ENCODE measurements around the gene CERS6.

Gene CERS6

GRCh38 chr2:168568476-168569267 lies 112.6 kb downstream of the CERS6 start:
- Histone ChIP-seq H3K36me3 (ENCODE audit: control insufficient read depth in 5 of 5, insufficient read depth in 5 of 5, low read length in 5 of 5) (peaks cover 0 to 4% (median 0%) of the 10 kb centered on the region in 5 donors), H3K9ac (ENCODE audit: low read length in 5 of 5) (no peak overlapping the region), H3K4me3 (ENCODE audit: low read depth in 1 of 5, low read length in 5 of 5) (no peak overlapping the region), H3K9me3 (ENCODE audit: control insufficient read depth in 5 of 5, low read length in 5 of 5) (no peaks in the 10 kb centered on the region), H3K27ac (ENCODE audit: low read depth, low read length) (no peak overlapping the region), H3K4me1 (ENCODE audit: control insufficient read depth in 5 of 5, insufficient read depth in 5 of 5, low read length in 5 of 5) (peaks cover 0 to 20% (median 11%) of the 10 kb centered on the region in 5 donors), H3K27me3 (ENCODE audit: control insufficient read depth in 5 of 5, insufficient read depth in 4 of 5, low read length in 5 of 5) (no peaks in the 10 kb centered on the region)

DNA sequence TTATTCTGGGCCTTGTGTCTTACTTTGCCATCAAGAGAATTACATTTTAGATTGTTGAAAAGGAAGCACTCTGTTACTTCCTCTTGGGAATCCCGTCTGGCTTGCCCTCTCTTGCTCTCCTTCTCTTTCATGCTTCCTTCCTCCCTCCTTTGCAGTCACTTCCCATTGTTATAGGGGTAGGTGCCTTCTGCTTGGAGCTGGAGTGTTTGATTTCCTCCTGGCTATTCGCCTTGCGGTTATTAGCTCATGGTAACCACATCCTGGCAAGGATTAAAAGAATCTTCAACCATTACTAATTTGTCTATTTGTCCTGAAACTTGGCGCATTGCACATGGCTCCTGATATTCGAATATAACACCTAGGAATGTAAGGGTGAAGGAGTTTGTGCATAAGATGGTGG lies 115.0 kb downstream of the CERS6 start:
- H3K27me3 ChIP-seq (ENCODE audit: control insufficient read depth in 5 of 5, insufficient read depth in 4 of 5, low read length in 5 of 5), result no peaks in the 10 kb centered on the region
- no peak overlapping the region for H3K4me3 ChIP-seq (ENCODE audit: low read depth in 1 of 5, low read length in 5 of 5)
- no peak overlapping the region for H3K9ac ChIP-seq (ENCODE audit: low read length in 5 of 5)
- no peak overlapping the region for H3K27ac ChIP-seq (ENCODE audit: low read depth, low read length)
- H3K9me3 ChIP-seq (ENCODE audit: control insufficient read depth in 5 of 5, low read length in 5 of 5), result no peaks in the 10 kb centered on the region
- peaks cover 0 to 20% (median 11%) of the 10 kb centered on the region in 5 donors for H3K4me1 ChIP-seq (ENCODE audit: control insufficient read depth in 5 of 5, insufficient read depth in 5 of 5, low read length in 5 of 5)
- no peaks in the 10 kb centered on the region for H3K36me3 ChIP-seq (ENCODE audit: control insufficient read depth in 5 of 5, insufficient read depth in 5 of 5, low read length in 5 of 5)

DNA sequence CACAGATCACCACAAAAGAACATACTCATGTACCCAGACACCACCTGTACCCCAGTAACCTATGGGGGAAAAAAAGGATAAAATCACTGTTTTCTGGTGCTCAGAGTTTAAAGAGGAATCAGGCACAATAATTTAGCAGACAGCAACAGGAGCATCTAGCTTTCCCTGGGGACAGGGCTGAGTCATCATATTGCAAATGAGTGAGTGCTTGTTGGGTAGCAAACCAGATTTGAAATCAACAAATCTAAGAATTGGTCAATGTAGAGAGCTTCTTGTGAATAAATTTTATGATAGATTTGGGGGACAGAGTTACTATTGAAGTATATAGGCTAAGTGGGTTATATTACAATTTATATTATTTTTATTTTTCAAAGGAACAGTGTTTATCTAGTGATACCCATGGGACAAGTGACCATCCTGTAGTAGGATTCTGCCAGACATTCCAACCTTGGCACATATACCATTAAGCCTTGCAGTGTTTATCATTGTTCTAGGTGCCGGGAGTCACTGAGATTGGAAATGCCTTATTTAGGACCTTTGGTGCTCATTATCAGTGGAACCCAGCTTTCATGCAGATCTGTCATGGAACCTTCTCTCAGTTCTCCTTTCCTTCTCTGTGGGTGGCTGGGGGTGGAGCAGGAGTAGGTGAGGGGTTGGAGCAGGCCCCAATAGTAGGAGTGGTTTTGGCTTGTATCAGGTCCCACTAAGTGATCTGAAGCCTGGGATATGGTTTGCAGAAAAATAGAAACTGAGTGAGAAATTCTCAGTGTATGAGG lies 117.2 kb downstream of the CERS6 start:
- Histone ChIP-seq H3K4me1 (ENCODE audit: control insufficient read depth in 5 of 5, insufficient read depth in 5 of 5, low read length in 5 of 5) (peaks cover 0 to 20% (median 11%) of the 10 kb centered on the region in 5 donors), H3K27ac (ENCODE audit: low read depth, low read length) (no peak overlapping the region), H3K36me3 (ENCODE audit: control insufficient read depth in 5 of 5, insufficient read depth in 5 of 5, low read length in 5 of 5) (no peaks in the 10 kb centered on the region), H3K9me3 (ENCODE audit: control insufficient read depth in 5 of 5, low read length in 5 of 5) (no peaks in the 10 kb centered on the region), H3K9ac (ENCODE audit: low read length in 5 of 5) (no peak overlapping the region), H3K4me3 (ENCODE audit: low read depth in 1 of 5, low read length in 5 of 5) (no peak overlapping the region), H3K27me3 (ENCODE audit: control insufficient read depth in 5 of 5, insufficient read depth in 4 of 5, low read length in 5 of 5) (no peaks in the 10 kb centered on the region)

DNA sequence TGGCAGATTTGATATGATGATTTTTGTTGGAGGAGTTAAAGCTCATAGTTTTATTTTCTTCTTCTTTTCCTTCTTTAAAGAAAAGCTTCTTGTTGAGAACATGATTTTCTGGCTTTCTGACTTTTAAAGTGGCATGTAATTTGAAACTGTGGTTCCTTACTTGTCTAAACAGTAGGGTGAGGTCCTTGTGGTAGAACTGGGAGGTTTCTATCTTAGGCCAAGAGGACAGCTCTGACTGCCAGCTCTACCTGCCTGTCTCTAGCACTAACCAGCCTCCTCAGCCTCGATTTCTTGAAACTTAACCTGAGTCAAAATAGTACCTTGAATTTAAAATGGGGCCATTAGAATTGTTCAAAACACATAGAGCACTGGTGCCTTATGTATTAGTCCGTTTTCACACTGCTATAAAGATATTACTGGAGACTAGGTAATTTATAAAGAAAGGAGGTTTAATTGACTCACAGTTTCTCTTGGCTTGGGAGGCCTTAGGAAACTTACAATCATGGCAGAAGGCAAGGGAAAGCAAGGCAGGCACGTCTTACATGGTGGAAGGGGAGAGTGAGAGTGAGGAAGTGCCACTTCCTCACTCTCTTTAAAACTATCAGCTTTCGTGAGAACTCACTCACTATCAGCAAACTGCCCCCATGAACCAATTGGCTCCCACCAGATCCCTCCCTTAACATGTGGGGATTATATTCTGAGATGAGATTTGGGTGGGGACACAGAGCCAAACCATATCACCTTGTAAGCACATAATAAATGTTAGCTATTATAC lies 119.0 kb downstream of the CERS6 start:
- H3K4me3 ChIP-seq (ENCODE audit: low read depth in 1 of 5, low read length in 5 of 5), result no peak overlapping the region
- no peak overlapping the region for H3K27ac ChIP-seq (ENCODE audit: low read depth, low read length)
- no peaks in the 10 kb centered on the region for H3K9me3 ChIP-seq (ENCODE audit: control insufficient read depth in 5 of 5, low read length in 5 of 5)
- H3K27me3 ChIP-seq (ENCODE audit: control insufficient read depth in 5 of 5, insufficient read depth in 4 of 5, low read length in 5 of 5), result no peaks in the 10 kb centered on the region
- no peaks in the 10 kb centered on the region for H3K36me3 ChIP-seq (ENCODE audit: control insufficient read depth in 5 of 5, insufficient read depth in 5 of 5, low read length in 5 of 5)
- no peak overlapping the region for H3K9ac ChIP-seq (ENCODE audit: low read length in 5 of 5)
- H3K4me1 ChIP-seq (ENCODE audit: control insufficient read depth in 5 of 5, insufficient read depth in 5 of 5, low read length in 5 of 5), result peaks cover 0 to 13% (median 7%) of the 10 kb centered on the region in 5 donors

DNA sequence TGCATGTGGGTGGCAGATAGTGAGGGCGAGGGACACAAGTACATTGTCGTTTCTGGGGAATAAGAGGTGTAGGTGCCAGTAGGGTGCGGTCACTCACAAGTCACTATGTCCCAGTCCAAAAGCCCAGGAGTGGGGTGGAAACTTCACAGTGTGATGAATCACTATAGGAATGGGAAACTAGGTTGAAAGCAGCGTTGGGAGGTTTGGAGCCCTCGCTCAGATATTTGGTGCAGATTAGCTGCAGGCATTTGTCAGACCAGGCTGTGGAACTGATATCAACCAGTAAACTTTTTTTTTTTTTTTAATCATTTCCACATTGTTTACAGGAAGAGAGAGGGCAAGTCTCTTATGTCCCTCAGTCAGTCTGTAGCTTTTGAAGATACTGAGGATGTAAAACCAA lies 121.8 kb downstream of the CERS6 start:
- H3K4me1 ChIP-seq (ENCODE audit: control insufficient read depth in 5 of 5, insufficient read depth in 5 of 5, low read length in 5 of 5), result peaks cover 0 to 8% (median 2%) of the 10 kb centered on the region in 5 donors
- no peak overlapping the region for H3K27ac ChIP-seq (ENCODE audit: low read depth, low read length)
- H3K9me3 ChIP-seq (ENCODE audit: control insufficient read depth in 5 of 5, low read length in 5 of 5), result no peaks in the 10 kb centered on the region
- no peaks in the 10 kb centered on the region for H3K27me3 ChIP-seq (ENCODE audit: control insufficient read depth in 5 of 5, insufficient read depth in 4 of 5, low read length in 5 of 5)
- H3K36me3 ChIP-seq (ENCODE audit: control insufficient read depth in 5 of 5, insufficient read depth in 5 of 5, low read length in 5 of 5), result no peaks in the 10 kb centered on the region
- no peak overlapping the region for H3K4me3 ChIP-seq (ENCODE audit: low read depth in 1 of 5, low read length in 5 of 5)
- H3K9ac ChIP-seq (ENCODE audit: low read length in 5 of 5), result no peak overlapping the region

GRCh38 chr2:168583064-168583709 lies 127.1 kb downstream of the CERS6 start:
- Histone ChIP-seq H3K27me3 (ENCODE audit: control insufficient read depth in 5 of 5, insufficient read depth in 4 of 5, low read length in 5 of 5) (no peaks in the 10 kb centered on the region), H3K4me1 (ENCODE audit: control insufficient read depth in 5 of 5, insufficient read depth in 5 of 5, low read length in 5 of 5) (peaks cover 0 to 15% (median 14%) of the 10 kb centered on the region in 5 donors), H3K27ac (ENCODE audit: low read depth, low read length) (no peak overlapping the region), H3K9ac (ENCODE audit: low read length in 5 of 5) (no peak overlapping the region), H3K9me3 (ENCODE audit: control insufficient read depth in 5 of 5, low read length in 5 of 5) (no peaks in the 10 kb centered on the region), H3K36me3 (ENCODE audit: control insufficient read depth in 5 of 5, insufficient read depth in 5 of 5, low read length in 5 of 5) (no peaks in the 10 kb centered on the region), H3K4me3 (ENCODE audit: low read depth in 1 of 5, low read length in 5 of 5) (no peak overlapping the region)

GRCh38 chr2:168583710-168584521 lies 127.8 kb downstream of the CERS6 start:
- Histone ChIP-seq H3K27ac (ENCODE audit: low read depth, low read length) (no peak overlapping the region), H3K9me3 (ENCODE audit: control insufficient read depth in 5 of 5, low read length in 5 of 5) (no peaks in the 10 kb centered on the region), H3K36me3 (ENCODE audit: control insufficient read depth in 5 of 5, insufficient read depth in 5 of 5, low read length in 5 of 5) (no peaks in the 10 kb centered on the region), H3K4me3 (ENCODE audit: low read depth in 1 of 5, low read length in 5 of 5) (no peak overlapping the region), H3K9ac (ENCODE audit: low read length in 5 of 5) (no peak overlapping the region), H3K27me3 (ENCODE audit: control insufficient read depth in 5 of 5, insufficient read depth in 4 of 5, low read length in 5 of 5) (no peaks in the 10 kb centered on the region), H3K4me1 (ENCODE audit: control insufficient read depth in 5 of 5, insufficient read depth in 5 of 5, low read length in 5 of 5) (peaks cover 0 to 15% (median 14%) of the 10 kb centered on the region in 5 donors)

GRCh38 chr2:168584911-168585310 lies 128.8 kb downstream of the CERS6 start:
- Histone ChIP-seq H3K36me3 (ENCODE audit: control insufficient read depth in 5 of 5, insufficient read depth in 5 of 5, low read length in 5 of 5) (no peaks in the 10 kb centered on the region), H3K27ac (ENCODE audit: low read depth, low read length) (no peak overlapping the region), H3K4me1 (ENCODE audit: control insufficient read depth in 5 of 5, insufficient read depth in 5 of 5, low read length in 5 of 5) (peaks cover 0 to 19% (median 18%) of the 10 kb centered on the region in 5 donors)

DNA sequence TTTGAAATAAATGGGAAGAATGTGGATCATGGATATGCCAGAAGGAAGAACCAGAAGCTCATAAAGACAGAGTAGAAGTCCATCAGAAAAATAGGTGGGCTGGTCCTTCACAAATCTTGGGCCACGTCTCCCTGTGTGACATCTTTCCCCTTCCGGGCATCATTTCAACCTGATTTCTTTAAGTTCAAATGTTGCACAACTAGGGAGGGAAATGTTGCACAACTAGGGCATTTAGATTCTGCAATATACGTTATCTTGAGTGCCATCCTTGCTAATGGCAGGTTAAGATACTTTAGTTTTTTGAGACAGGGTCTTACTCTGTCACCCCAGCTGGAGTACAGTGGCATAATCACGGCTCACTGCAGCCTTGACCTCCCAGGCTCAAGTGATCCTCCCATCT lies 129.6 kb downstream of the CERS6 start:
- Histone ChIP-seq H3K27me3 (ENCODE audit: control insufficient read depth in 5 of 5, insufficient read depth in 4 of 5, low read length in 5 of 5) (no peaks in the 10 kb centered on the region), H3K27ac (ENCODE audit: low read depth, low read length) (no peak overlapping the region), H3K9me3 (ENCODE audit: control insufficient read depth in 5 of 5, low read length in 5 of 5) (no peaks in the 10 kb centered on the region), H3K4me3 (ENCODE audit: low read depth in 1 of 5, low read length in 5 of 5) (no peak overlapping the region), H3K36me3 (ENCODE audit: control insufficient read depth in 5 of 5, insufficient read depth in 5 of 5, low read length in 5 of 5) (no peaks in the 10 kb centered on the region), H3K4me1 (ENCODE audit: control insufficient read depth in 5 of 5, insufficient read depth in 5 of 5, low read length in 5 of 5) (peaks cover 0 to 21% (median 20%) of the 10 kb centered on the region in 5 donors), H3K9ac (ENCODE audit: low read length in 5 of 5) (no peak overlapping the region)

More at GRCh38 chr2:168584911-168585310, 128.8 kb downstream of the CERS6 start:
- no peak overlapping the region for H3K9ac ChIP-seq (ENCODE audit: low read length in 5 of 5)
- no peaks in the 10 kb centered on the region for H3K27me3 ChIP-seq (ENCODE audit: control insufficient read depth in 5 of 5, insufficient read depth in 4 of 5, low read length in 5 of 5)
- no peak overlapping the region for H3K4me3 ChIP-seq (ENCODE audit: low read depth in 1 of 5, low read length in 5 of 5)
- H3K9me3 ChIP-seq (ENCODE audit: control insufficient read depth in 5 of 5, low read length in 5 of 5), result no peaks in the 10 kb centered on the region
